ENCODE data around the gene PLEKHA6.
"Not testable (repeated sequence)": the region's sequence is repeated elsewhere in the genome, so short reads cannot be mapped to it uniquely, and the experiment has no call there.

- TF ChIP-seq POLR2A, CTCF (IDR thresholded peaks at IDR 0.05): not testable (repeated sequence)
Observed at GRCh38 chr1:204327870-204328269, 31.9 kb downstream of the PLEKHA6 start.

All from testis (tissue), 2 donors.